Measurements from ENCODE around the gene TEX19. TPM values are rescaled to one million over a fixed set of nuclear protein-coding genes. Genes with fewer than 3 reads are reported as not detected.
"Not testable (repeated sequence)": the region's sequence is repeated elsewhere in the genome, so short reads cannot be mapped to it uniquely, and the experiment has no call there.

Gene TEX19
- total RNA-seq, 1 donor from 2014 or later: 0.10 TPM

GRCh38 chr17:82373731-82374625, 14.9 kb downstream of the TEX19 start:
- intact Hi-C loops (cut with micrococcal nuclease): no loop called here

- intact Hi-C loops (cut with micrococcal nuclease): no loop called here
These were observed 15.7 kb downstream of the TEX19 start for GRCh38 chr17:82374626-82375331.

GRCh38 chr17:82375359-82376041, 16.5 kb downstream of the TEX19 start:
- intact Hi-C loops (cut with micrococcal nuclease): no loop called here

- intact Hi-C loops (cut with micrococcal nuclease): no loop called here
These were observed 17.1 kb downstream of the TEX19 start for GRCh38 chr17:82376042-82376730.

GRCh38 chr17:82377294-82377693, 18.2 kb downstream of the TEX19 start:
- intact Hi-C loops (cut with micrococcal nuclease): not testable (repeated sequence)

- intact Hi-C loops (cut with micrococcal nuclease): no loop called here
These were observed 19.1 kb downstream of the TEX19 start for GRCh38 chr17:82377924-82378740.

- intact Hi-C loops (cut with micrococcal nuclease): no loop called here
These were observed 19.6 kb downstream of the TEX19 start for GRCh38 chr17:82378741-82379021.

GRCh38 chr17:82380860-82381702, 22.0 kb downstream of the TEX19 start:
- intact Hi-C loops (cut with micrococcal nuclease): no loop called here

- intact Hi-C loops (cut with micrococcal nuclease): not testable (repeated sequence)
These were observed 22.6 kb downstream of the TEX19 start for GRCh38 chr17:82381703-82382009.

GRCh38 chr17:82382220-82382932, 23.3 kb downstream of the TEX19 start:
- intact Hi-C loops (cut with micrococcal nuclease): not testable (repeated sequence)

- intact Hi-C loops (cut with micrococcal nuclease): no loop called here
These were observed 23.8 kb downstream of the TEX19 start for GRCh38 chr17:82382933-82383255.

- intact Hi-C loops (cut with micrococcal nuclease): no loop called here
These were observed 24.4 kb downstream of the TEX19 start for GRCh38 chr17:82383411-82383810.

- intact Hi-C loops (cut with micrococcal nuclease): no loop called here
These were observed 25.1 kb downstream of the TEX19 start for GRCh38 chr17:82384051-82384729.

- intact Hi-C loops (cut with micrococcal nuclease): no loop called here
These were observed 25.9 kb downstream of the TEX19 start for GRCh38 chr17:82384730-82385481.

GRCh38 chr17:82385559-82386254, 26.7 kb downstream of the TEX19 start:
- intact Hi-C loops (cut with micrococcal nuclease): no loop called here

GRCh38 chr17:82386255-82386831, 27.3 kb downstream of the TEX19 start:
- intact Hi-C loops (cut with micrococcal nuclease): no loop called here

Measured in T-helper 1 cell treated with Interleukin-12 subunit alpha and Interleukin-12 subunit beta and Interleukin-4 antibody, amounts not matched to agents 30 ng/mL and 1 ng/mL, for 36 hours (primary cell).